GM23338 (cell line): Measurements from ENCODE around the gene PLEKHA7. TPM values are rescaled to one million over a fixed set of nuclear protein-coding genes. Genes with fewer than 3 reads are reported as not detected.
A peak's percentile ranks its signal among the peaks of the same experiment; 100 is the strongest.

Source experiments
- ATAC-seq: fragments of 200-7000 bp; cut with Tn5 transposase; 3 replicates; pipeline ENCODE4 v1.9.1; 2020
- DNase-seq: peaks from one replicate; pipeline ENCODE4 v3.0.0-alpha.2; 2015; ENCODE audit warnings: low spot score
- H2AFZ ChIP-seq: fragments of 200-600 bp; sonication (generic); 2 replicates; pipeline ENCODE4 v1.8.0; 2016; ENCODE audit warnings: antibody characterized with exemption, mild to moderate bottlenecking, moderate library complexity
- H3F3A ChIP-seq: fragments of 200-600 bp; sonication (generic); replicated peaks from 2 replicates; pipeline ENCODE4 v1.8.0; 2017; ENCODE audit warnings: antibody characterized with exemption, mixed run types, low read depth
- H3K27ac ChIP-seq: fragments of 200-600 bp; sonication (generic); 2 replicates; pipeline ENCODE4 v1.6.1; 2016; ENCODE audit warnings: low read depth
- H3K27me3 ChIP-seq: fragments of 200-600 bp; sonication (generic); 2 replicates; pipeline ENCODE4 v1.8.0; 2016; ENCODE audit warnings: mild to moderate bottlenecking, mixed run types, moderate library complexity; ENCODE audit not compliant: insufficient read depth
- H3K36me3 ChIP-seq: fragments of 200-600 bp; sonication (generic); 2 replicates; pipeline ENCODE4 v1.8.0; 2016; ENCODE audit warnings: mild to moderate bottlenecking; ENCODE audit not compliant: insufficient read depth
- H3K4me1 ChIP-seq: fragments of 200-600 bp; sonication (generic); 2 replicates; pipeline ENCODE4 v1.8.0; 2016; ENCODE audit warnings: mild to moderate bottlenecking, moderate library complexity; ENCODE audit not compliant: insufficient read depth
- H3K4me2 ChIP-seq: fragments of 200-600 bp; sonication (generic); 2 replicates; pipeline ENCODE4 v1.7.1; 2017; ENCODE audit warnings: mixed run types
- H3K4me3 ChIP-seq: fragments of 200-600 bp; sonication (generic); 2 replicates; pipeline ENCODE4 v1.6.1; 2016; ENCODE audit warnings: mixed run types
- H3K79me2 ChIP-seq: fragments of 200-600 bp; sonication (generic); replicated peaks from 2 replicates; pipeline ENCODE4 v1.8.0; 2017; ENCODE audit warnings: mild to moderate bottlenecking; ENCODE audit not compliant: insufficient read depth
- H3K9me2 ChIP-seq: fragments of 200-600 bp; sonication (generic); 2 replicates; pipeline ENCODE4 v1.8.0; 2017; ENCODE audit not compliant: insufficient read depth
- H4K20me1 ChIP-seq: fragments of 200-600 bp; sonication (generic); replicated peaks from 2 replicates; pipeline ENCODE4 v1.8.0; 2017; ENCODE audit warnings: mild to moderate bottlenecking; ENCODE audit not compliant: insufficient read depth
- H3K27ac Mint-ChIP-seq: 2 replicates; pipeline ENCODE4 v1.8.0; 2020; ENCODE audit warnings: inconsistent platforms, mild to moderate bottlenecking, moderate library complexity, mixed read lengths
- H3K27me3 Mint-ChIP-seq: 3 replicates; pipeline ENCODE4 v1.8.0; 2022; ENCODE audit warnings: low read depth, mild to moderate bottlenecking, moderate library complexity, mixed read lengths, inconsistent platforms; ENCODE audit not compliant: insufficient read depth, poor library complexity
- H3K36me3 Mint-ChIP-seq: 3 replicates; pipeline ENCODE4 v1.8.0; 2021; ENCODE audit warnings: low read depth, mild to moderate bottlenecking, inconsistent platforms, moderate library complexity, mixed read lengths
- H3K4me1 Mint-ChIP-seq: 3 replicates; pipeline ENCODE4 v1.8.0; 2020; ENCODE audit warnings: mild to moderate bottlenecking, inconsistent platforms, mixed read lengths
- H3K4me3 Mint-ChIP-seq: 3 replicates; pipeline ENCODE4 v1.8.0; 2021; ENCODE audit warnings: moderate library complexity, mild to moderate bottlenecking, inconsistent platforms, mixed read lengths
- H3K9me3 Mint-ChIP-seq: 3 replicates; pipeline ENCODE4 v1.8.0; 2020; ENCODE audit warnings: moderate library complexity, mild to moderate bottlenecking, inconsistent platforms, mixed read lengths
- CREB1 ChIP-seq: fragments of 250-450 bp; sonication (Bioruptor Pico); IDR thresholded peaks from 2 replicates; pipeline ENCODE4 v1.5.0; 2020; ENCODE audit warnings: low read depth, mild to moderate bottlenecking, moderate library complexity
- EZH2 ChIP-seq: fragments of 200-600 bp; sonication (generic); IDR thresholded peaks from one replicate; pipeline ENCODE4 v1.8.0; 2017; ENCODE audit warnings: antibody characterized with exemption, mild to moderate bottlenecking, low read depth; ENCODE audit not compliant: unreplicated experiment
- EZH2phosphoT487 ChIP-seq: fragments of 200-600 bp; sonication (generic); IDR thresholded peaks from one replicate; pipeline ENCODE4 v1.8.1; 2018; ENCODE audit warnings: antibody characterized with exemption; ENCODE audit not compliant: unreplicated experiment
- JUNB ChIP-seq: IDR thresholded peaks from one replicate; pipeline ENCODE4 v1.6.1; 2016; ENCODE audit warnings: antibody characterized with exemption; ENCODE audit not compliant: unreplicated experiment
- NANOG ChIP-seq: IDR thresholded peaks from 2 replicates; pipeline ENCODE4 v1.6.1; 2016; ENCODE audit warnings: antibody characterized with exemption, borderline replicate concordance
- POLR2AphosphoS5 ChIP-seq: IDR thresholded peaks from 2 replicates; pipeline ENCODE4 v1.6.1; 2016; ENCODE audit warnings: antibody characterized with exemption, low read depth
- STAT1 ChIP-seq: IDR thresholded peaks from one replicate; pipeline ENCODE4 v1.6.1; 2016; ENCODE audit warnings: antibody characterized with exemption; ENCODE audit not compliant: unreplicated experiment
- ZNF114 ChIP-seq: fragments of 250-450 bp; sonication (Bioruptor Pico); IDR thresholded peaks from 2 replicates; pipeline ENCODE4 v1.5.0; 2020; ENCODE audit warnings: mild to moderate bottlenecking, moderate library complexity
- ZNF331 ChIP-seq: fragments of 250-450 bp; sonication (Bioruptor Pico); IDR thresholded peaks from 2 replicates; pipeline ENCODE4 v1.5.0; 2020; ENCODE audit warnings: low read depth, mild to moderate bottlenecking, moderate library complexity
- polyA plus RNA-seq: library from polyadenylated mRNA; unstranded; fragments of >200 nt; fragmentation: Nextera tagmentation; extraction: Ambion mirVana; gene quantifications from 2 replicates; pipeline ENCODE4 v1.2.1, GENCODE V29; 2016
- total RNA-seq: library from RNA; depleted of rRNA; stranded (reverse); fragments of >200 nt; shearing (Covaris generic); gene quantifications from 2 replicates; pipeline ENCODE4 v1.2.3, GENCODE V29; 2014
- TF ChIP-seq, protein P1 (sequence below): IDR thresholded peaks from one replicate; pipeline ENCODE4 v1.6.1; 2018; ENCODE audit warnings: antibody characterized with exemption; ENCODE audit not compliant: unreplicated experiment
- TF ChIP-seq, protein P2 (sequence below): IDR thresholded peaks from 2 replicates; pipeline ENCODE4 v1.6.1; 2016; ENCODE audit warnings: antibody characterized with exemption

Gene PLEKHA7
- total and polyA plus RNA-seq, 2 experiments from 2014 or later, result 9.7 to 15.8 TPM

- TF ChIP-seq STAT1, result no peak
- TF ChIP-seq, protein P1, sequence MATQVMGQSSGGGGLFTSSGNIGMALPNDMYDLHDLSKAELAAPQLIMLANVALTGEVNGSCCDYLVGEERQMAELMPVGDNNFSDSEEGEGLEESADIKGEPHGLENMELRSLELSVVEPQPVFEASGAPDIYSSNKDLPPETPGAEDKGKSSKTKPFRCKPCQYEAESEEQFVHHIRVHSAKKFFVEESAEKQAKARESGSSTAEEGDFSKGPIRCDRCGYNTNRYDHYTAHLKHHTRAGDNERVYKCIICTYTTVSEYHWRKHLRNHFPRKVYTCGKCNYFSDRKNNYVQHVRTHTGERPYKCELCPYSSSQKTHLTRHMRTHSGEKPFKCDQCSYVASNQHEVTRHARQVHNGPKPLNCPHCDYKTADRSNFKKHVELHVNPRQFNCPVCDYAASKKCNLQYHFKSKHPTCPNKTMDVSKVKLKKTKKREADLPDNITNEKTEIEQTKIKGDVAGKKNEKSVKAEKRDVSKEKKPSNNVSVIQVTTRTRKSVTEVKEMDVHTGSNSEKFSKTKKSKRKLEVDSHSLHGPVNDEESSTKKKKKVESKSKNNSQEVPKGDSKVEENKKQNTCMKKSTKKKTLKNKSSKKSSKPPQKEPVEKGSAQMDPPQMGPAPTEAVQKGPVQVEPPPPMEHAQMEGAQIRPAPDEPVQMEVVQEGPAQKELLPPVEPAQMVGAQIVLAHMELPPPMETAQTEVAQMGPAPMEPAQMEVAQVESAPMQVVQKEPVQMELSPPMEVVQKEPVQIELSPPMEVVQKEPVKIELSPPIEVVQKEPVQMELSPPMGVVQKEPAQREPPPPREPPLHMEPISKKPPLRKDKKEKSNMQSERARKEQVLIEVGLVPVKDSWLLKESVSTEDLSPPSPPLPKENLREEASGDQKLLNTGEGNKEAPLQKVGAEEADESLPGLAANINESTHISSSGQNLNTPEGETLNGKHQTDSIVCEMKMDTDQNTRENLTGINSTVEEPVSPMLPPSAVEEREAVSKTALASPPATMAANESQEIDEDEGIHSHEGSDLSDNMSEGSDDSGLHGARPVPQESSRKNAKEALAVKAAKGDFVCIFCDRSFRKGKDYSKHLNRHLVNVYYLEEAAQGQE, result no peak
- TF ChIP-seq ZNF331 (CRISPR knock-in tag), result no peak
- no peak for TF ChIP-seq EZH2
- TF ChIP-seq NANOG, result no peak
- TF ChIP-seq, protein P2, sequence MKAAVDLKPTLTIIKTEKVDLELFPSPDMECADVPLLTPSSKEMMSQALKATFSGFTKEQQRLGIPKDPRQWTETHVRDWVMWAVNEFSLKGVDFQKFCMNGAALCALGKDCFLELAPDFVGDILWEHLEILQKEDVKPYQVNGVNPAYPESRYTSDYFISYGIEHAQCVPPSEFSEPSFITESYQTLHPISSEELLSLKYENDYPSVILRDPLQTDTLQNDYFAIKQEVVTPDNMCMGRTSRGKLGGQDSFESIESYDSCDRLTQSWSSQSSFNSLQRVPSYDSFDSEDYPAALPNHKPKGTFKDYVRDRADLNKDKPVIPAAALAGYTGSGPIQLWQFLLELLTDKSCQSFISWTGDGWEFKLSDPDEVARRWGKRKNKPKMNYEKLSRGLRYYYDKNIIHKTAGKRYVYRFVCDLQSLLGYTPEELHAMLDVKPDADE, result no peak
- TF ChIP-seq JUNB, result no peak
- TF ChIP-seq EZH2phosphoT487, result no peak
- TF ChIP-seq POLR2AphosphoS5, result no peak
- no peak for TF ChIP-seq CREB1 (CRISPR knock-in tag)
- no peak for TF ChIP-seq ZNF114
Measured at GRCh38 chr11:16979703-16980622, 34.3 kb downstream of the PLEKHA7 start (continued).

- DNase-seq, result no peak
- Mint-ChIP-seq H3K27me3 (peaks cover 11% of the 10 kb centered on the region), H3K4me3 (no peak overlapping the region), H3K9me3 (no peaks in the 10 kb centered on the region), H3K27ac (peak overlapping the region; percentile 56), H3K4me1 (peaks cover 70% of the 10 kb centered on the region), H3K36me3 (no peaks in the 10 kb centered on the region; the same call in 2 of the 3 replicates)
- no peaks in the 10 kb centered on the region for H3K36me3 ChIP-seq
- H3K27me3 ChIP-seq, result no peaks in the 10 kb centered on the region
- peak overlapping the region; percentile 29; the same call in 1 of the 2 replicates for H3K4me2 ChIP-seq
- 0 out of 2 replicates have a peak, but pooled peaks cover 5% of the 10 kb centered on the region for H3K9me2 ChIP-seq
- H3K4me3 ChIP-seq, result no peak overlapping the region
- peaks cover 27% of the 10 kb centered on the region for H3K79me2 ChIP-seq
- peaks cover 16% of the 10 kb centered on the region; the same call in 1 of the 2 replicates for H3K4me1 ChIP-seq
- H2AFZ ChIP-seq, result no peak overlapping the region
- peaks cover 7% of the 10 kb centered on the region; the same call in 1 of the 2 replicates for H4K20me1 ChIP-seq
- ATAC-seq, result peak; percentile 29
- no peak overlapping the region for H3K27ac ChIP-seq
- no peaks in the 10 kb centered on the region for H3F3A ChIP-seq
- TF ChIP-seq, protein P1, result no peak
Measured at GRCh38 chr11:16977994-16978315, 36.3 kb downstream of the PLEKHA7 start.
